ENCODE results near the gene PLCB4.

PLCB4 gene

GRCh38 chr20:9417665-9418064 lies 348.8 kb downstream of the PLCB4 start:
- no peak for DNase-seq (ENCODE audit: extremely low read depth in 1 of 2, low read depth in 1 of 2)

- DNase-seq (ENCODE audit: extremely low read depth in 1 of 2, low read depth in 1 of 2) = no peak
Observed at GRCh38 chr20:9422321-9423057, 353.6 kb downstream of the PLCB4 start.

GRCh38 chr20:9424551-9424950 lies 355.7 kb downstream of the PLCB4 start:
- no peak for DNase-seq (ENCODE audit: extremely low read depth in 1 of 2, low read depth in 1 of 2)

- DNase-seq (ENCODE audit: extremely low read depth in 1 of 2, low read depth in 1 of 2) = no peak
Observed at GRCh38 chr20:9427430-9428291, 358.8 kb downstream of the PLCB4 start.

GRCh38 chr20:9428292-9428607 lies 359.4 kb downstream of the PLCB4 start:
- no peak for DNase-seq (ENCODE audit: extremely low read depth in 1 of 2, low read depth in 1 of 2)

GRCh38 chr20:9439806-9440205 lies 370.9 kb downstream of the PLCB4 start:
- DNase-seq (ENCODE audit: extremely low read depth in 1 of 2, low read depth in 1 of 2) = no peak

GRCh38 chr20:9440892-9441291 lies 372.0 kb downstream of the PLCB4 start:
- no peak for DNase-seq (ENCODE audit: extremely low read depth in 1 of 2, low read depth in 1 of 2)

GRCh38 chr20:9441948-9442347 lies 373.1 kb downstream of the PLCB4 start:
- no peak for DNase-seq (ENCODE audit: extremely low read depth in 1 of 2, low read depth in 1 of 2)

- DNase-seq (ENCODE audit: extremely low read depth in 1 of 2, low read depth in 1 of 2) = no peak
Observed at GRCh38 chr20:9442858-9443257, 374.0 kb downstream of the PLCB4 start.

GRCh38 chr20:9444921-9445320 lies 376.0 kb downstream of the PLCB4 start:
- DNase-seq (ENCODE audit: extremely low read depth in 1 of 2, low read depth in 1 of 2) = no peak

- no peak for DNase-seq (ENCODE audit: extremely low read depth in 1 of 2, low read depth in 1 of 2)
Observed at GRCh38 chr20:9447182-9447581, 378.3 kb downstream of the PLCB4 start.

GRCh38 chr20:9453201-9453600 lies 384.3 kb downstream of the PLCB4 start:
- DNase-seq (ENCODE audit: extremely low read depth in 1 of 2, low read depth in 1 of 2) = no peak

- no peak for DNase-seq (ENCODE audit: extremely low read depth in 1 of 2, low read depth in 1 of 2)
Observed at GRCh38 chr20:9454791-9455190, 385.9 kb downstream of the PLCB4 start.

- no peak for DNase-seq (ENCODE audit: extremely low read depth in 1 of 2, low read depth in 1 of 2)
Observed at GRCh38 chr20:9457136-9457535, 388.2 kb downstream of the PLCB4 start.

- DNase-seq (ENCODE audit: extremely low read depth in 1 of 2, low read depth in 1 of 2) = no peak
Observed at GRCh38 chr20:9458138-9458796, 389.4 kb downstream of the PLCB4 start.

- no peak for DNase-seq (ENCODE audit: extremely low read depth in 1 of 2, low read depth in 1 of 2)
Observed at GRCh38 chr20:9460518-9460917, 391.6 kb downstream of the PLCB4 start.

GRCh38 chr20:9467995-9468394 lies 399.1 kb downstream of the PLCB4 start:
- no peak for DNase-seq (ENCODE audit: extremely low read depth in 1 of 2, low read depth in 1 of 2)

GRCh38 chr20:9474835-9475415 lies 406.0 kb downstream of the PLCB4 start:
- no peak for DNase-seq (ENCODE audit: extremely low read depth in 1 of 2, low read depth in 1 of 2)

GRCh38 chr20:9475456-9475855 lies 406.6 kb downstream of the PLCB4 start:
- no peak for DNase-seq (ENCODE audit: extremely low read depth in 1 of 2, low read depth in 1 of 2)

GRCh38 chr20:9476174-9476573 lies 407.3 kb downstream of the PLCB4 start:
- no peak for DNase-seq (ENCODE audit: extremely low read depth in 1 of 2, low read depth in 1 of 2)

- DNase-seq (ENCODE audit: extremely low read depth in 1 of 2, low read depth in 1 of 2) = no peak
Observed at GRCh38 chr20:9476637-9477036, 407.8 kb downstream of the PLCB4 start.

Measured in stimulated activated CD8-positive, alpha-beta memory T cell treated with anti-CD3 and anti-CD28 coated beads, Interleukin-7, amount 100 ng/mL, for 48 hours (primary cell).